Loucy (cell line): ENCODE measurements around the gene C1QTNF8.

Experiments used
- EZH2phosphoT487 ChIP-seq: fragments of 200-600 bp; IDR thresholded peaks from 2 replicates; pipeline ENCODE4 v1.6.1; 2018; ENCODE audit warnings: antibody characterized with exemption, mild to moderate bottlenecking, moderate library complexity, borderline replicate concordance
- TF ChIP-seq, protein P1 (sequence below): fragments of 200-600 bp; sonication (generic); conservative IDR thresholded peaks from 2 replicates; pipeline ENCODE4 v1.5.1; 2014; ENCODE audit warnings: mild to moderate bottlenecking, antibody characterized with exemption, low read length

DNA sequence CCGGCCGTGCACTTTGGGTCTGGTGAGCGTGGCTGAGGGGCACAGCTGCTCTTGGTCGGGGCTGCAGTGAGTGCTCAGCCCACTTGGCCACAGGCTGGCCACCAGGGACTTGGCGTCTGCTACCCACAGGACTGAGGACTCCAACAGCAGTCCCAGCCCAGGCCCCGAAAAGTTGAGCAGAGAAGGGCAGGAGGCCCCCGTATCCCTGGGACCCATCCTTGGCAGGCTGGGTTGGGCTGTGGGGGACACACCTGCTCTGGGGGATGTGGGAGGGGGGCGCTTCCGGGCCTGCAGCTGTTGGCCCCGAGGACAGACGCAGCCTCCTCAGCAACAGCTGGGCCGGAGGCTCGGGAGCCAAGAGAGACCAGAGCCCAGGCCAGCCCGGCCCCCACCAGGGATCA, 42.9 kb downstream of the C1QTNF8 start:
- TF ChIP-seq, protein P1, sequence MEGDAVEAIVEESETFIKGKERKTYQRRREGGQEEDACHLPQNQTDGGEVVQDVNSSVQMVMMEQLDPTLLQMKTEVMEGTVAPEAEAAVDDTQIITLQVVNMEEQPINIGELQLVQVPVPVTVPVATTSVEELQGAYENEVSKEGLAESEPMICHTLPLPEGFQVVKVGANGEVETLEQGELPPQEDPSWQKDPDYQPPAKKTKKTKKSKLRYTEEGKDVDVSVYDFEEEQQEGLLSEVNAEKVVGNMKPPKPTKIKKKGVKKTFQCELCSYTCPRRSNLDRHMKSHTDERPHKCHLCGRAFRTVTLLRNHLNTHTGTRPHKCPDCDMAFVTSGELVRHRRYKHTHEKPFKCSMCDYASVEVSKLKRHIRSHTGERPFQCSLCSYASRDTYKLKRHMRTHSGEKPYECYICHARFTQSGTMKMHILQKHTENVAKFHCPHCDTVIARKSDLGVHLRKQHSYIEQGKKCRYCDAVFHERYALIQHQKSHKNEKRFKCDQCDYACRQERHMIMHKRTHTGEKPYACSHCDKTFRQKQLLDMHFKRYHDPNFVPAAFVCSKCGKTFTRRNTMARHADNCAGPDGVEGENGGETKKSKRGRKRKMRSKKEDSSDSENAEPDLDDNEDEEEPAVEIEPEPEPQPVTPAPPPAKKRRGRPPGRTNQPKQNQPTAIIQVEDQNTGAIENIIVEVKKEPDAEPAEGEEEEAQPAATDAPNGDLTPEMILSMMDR: no peak
- no peak for TF ChIP-seq EZH2phosphoT487
